Dedifferentiated amniotic fluid mesenchymal stem cell (primary cell): ENCODE data around the gene MYCN.
"Not testable (repeated sequence)": the region's sequence is repeated elsewhere in the genome, so short reads cannot be mapped to it uniquely, and the experiment has no call there.

Experiments used
- DNase-seq: peaks from one replicate; pipeline ENCODE4 v3.0.0-alpha.2; 2016; ENCODE audit errors: extremely low spot score

Gene MYCN

DNA sequence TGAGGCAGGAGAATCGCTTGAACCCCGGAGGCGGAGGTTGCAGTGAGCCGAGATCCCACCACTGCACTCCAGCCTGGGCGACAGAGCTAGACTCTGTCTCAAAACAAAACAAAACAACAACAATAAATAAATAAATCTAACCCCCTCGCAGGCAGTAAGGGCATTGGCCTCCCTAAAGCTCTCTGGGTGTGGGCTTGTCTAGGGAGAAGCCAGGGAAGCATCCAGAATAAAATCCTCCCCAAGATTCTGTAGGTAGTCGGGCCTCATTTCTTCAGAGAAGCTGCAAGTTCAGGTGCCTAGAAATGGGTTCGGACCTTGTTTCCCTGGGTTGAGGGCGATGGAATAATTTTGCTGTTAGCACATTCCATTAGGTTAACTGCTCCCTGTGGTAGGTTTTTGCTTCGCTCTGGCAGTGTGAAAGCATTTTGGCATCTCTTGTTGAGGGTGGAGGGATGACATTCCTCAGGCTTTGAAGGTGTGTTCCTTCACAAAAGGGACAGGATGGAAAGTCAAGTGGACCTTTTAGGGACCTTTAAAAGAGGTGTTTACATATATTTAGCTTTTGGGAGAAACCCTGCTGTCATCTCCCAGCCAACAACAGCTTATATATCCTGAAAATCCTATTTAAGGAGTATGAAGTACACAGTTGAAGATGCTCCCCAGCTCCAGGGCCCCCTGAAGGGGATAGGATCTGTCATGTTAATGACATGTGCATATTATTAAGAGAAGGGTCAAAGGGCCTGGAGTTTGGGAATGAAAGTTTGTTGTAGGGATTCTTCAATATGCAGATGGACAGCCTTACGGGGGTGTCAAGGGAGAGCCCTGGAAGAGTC is 17.7 kb downstream of the MYCN start:
- DNase-seq = no peak

- no peak for DNase-seq
Measured at GRCh38 chr2:15959331-15960153, 19.2 kb downstream of the MYCN start.

GRCh38 chr2:15960154-15960520 is 19.8 kb downstream of the MYCN start:
- not testable (repeated sequence) for DNase-seq

DNA sequence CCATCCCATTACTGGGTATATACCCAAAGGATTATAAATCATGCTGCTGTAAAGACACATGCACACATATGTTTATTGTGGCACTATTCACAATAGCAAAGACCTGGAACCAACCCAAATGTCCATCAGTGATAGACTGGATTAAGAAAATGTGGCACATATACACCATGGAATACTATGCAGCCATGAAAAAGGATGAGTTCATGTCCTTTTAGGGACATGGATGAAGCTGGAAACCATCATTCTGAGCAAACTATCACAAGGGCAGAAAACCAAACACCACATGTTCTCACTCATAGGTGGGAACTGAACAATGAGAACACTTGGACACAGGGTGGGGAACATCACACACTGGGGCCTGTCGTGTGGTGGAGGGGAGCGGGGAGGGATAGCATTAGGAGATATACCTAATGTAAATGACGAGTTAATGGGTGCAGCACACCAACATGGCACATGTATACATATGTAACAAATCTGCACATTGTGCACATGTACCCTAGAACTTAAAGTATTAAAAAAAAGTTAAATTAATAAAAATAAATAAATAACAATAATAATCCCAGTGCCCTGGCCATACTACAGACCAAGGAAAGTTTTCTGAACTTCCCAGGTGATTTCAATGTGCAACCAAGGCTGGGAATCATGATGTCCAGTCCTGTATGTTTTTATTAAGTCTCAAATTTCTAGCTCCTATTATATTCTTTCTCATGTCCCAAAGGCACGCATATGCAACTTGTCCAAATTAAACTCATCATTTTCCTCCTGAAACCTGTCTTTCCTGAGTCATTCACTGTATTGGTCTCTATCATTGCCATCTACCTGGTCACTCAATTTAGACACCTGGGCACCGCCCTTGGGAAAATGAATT is 23.0 kb downstream of the MYCN start:
- not testable (repeated sequence) for DNase-seq

- DNase-seq = no peak
Measured at GRCh38 chr2:15963977-15964670, 23.8 kb downstream of the MYCN start.

DNA sequence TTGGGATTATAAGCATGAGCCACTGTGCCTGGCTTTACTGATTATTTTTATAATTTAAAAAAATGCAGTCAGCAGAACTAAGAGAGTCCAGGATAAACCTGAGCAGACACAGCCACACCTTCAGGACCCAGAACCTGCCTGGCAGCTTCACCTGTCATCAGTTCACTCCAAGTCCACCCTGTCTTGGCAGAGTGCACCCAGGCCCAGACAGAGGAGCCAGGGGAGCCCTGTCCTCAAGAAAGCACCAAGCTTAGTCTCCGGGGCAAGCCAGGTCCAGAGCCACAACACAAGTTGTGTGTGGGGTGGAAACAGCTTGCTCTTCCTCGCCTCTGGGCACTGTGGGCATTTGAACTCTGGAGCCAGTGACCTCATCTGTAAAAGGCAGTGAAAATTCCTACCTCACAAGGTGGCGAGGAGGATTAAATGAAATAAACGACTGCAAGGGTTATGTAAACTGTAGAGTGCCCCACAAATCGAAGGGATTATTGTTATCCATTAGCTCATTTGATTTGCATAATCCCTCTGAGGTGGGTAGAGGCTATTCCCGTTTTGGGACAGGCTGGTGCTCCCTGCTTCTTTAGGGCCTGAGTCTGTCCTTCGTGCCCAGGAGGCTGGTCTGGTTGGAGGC is 24.7 kb downstream of the MYCN start:
- no peak for DNase-seq

GRCh38 chr2:15965564-15966019 is 25.2 kb downstream of the MYCN start:
- no peak for DNase-seq

DNA sequence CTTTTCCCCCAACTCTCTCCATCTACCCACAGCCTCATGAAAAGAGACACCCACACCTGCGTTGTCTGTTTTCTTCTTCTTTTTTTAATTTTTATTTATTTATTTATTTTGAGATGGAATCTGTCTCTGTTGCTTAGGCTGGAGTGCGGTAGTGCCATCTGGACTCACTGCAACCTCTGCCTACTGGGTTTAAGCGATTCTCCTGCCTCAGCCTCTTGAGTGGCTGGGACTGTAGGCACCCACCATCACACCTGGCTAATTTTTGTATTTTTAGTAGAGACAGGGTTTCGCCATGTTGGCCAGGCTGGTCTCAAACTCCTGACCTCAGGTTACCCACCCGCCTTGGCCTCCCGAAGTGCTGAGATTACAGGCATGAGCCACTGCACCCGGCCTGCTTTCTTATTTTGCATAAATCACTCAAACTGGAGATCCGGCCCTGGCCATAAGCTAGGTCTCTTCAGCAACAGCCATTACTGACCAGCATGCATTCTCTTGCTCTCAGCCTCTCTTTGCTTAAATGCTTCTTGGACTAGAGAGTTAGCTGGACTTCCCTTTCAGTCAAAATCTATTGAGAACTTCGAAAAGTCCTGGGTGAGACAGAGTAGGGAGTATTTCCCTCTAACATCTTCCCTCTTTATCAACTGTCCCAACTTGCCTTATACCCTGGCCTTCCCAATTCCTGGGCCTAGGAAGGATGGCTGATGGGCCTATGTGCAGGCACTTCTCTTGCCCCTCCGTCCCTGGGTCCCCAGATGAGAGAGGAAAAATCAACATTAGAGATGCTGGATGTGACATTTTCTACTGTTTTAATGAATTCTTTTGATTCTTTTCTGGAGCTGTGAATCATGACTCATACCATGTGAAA is 27.3 kb downstream of the MYCN start:
- no peak for DNase-seq

- DNase-seq = no peak
Measured at GRCh38 chr2:15968280-15969178, 28.2 kb downstream of the MYCN start.

GRCh38 chr2:15969214-15969613 is 28.9 kb downstream of the MYCN start:
- no peak for DNase-seq

DNA sequence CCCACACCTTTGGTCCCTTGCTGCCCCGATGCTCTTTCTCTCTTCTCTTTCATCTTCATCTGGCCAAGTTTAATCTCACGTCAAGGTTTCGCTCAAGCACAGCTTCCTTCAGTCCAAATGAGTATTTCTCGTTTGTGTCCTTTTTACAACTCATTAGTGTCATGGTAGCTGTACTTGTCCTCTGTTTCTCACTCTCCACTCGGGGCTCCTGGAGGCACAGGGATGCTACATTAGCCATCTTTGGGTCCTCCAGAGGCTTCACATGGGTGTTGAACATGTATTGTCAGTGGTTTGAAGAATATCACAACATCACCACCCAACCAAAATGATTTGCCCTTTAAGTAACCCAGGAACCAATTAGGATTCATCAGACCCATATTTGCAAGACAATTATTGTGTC is 30.4 kb downstream of the MYCN start:
- no peak for DNase-seq

DNA sequence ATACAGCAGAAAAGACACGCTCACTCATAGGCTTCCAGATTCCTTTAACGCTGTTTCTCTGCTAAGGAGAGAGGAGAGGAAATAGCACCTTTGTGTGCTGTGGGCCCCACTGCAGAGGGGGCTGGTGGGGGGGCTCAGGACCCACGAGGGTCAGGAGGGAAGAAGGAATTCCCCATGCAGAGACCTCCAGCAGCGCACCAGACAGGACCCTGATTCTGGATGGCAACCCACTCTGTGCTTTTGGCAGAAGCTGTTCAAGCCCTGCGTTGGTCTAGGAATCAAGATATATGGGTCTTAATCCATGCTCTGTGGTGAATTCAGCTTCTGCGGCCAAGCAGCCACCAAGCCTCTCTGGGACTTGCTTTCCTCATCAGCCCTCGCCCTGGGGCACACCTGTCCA is 31.0 kb downstream of the MYCN start:
- DNase-seq = no peak

- DNase-seq = no peak
Measured at GRCh38 chr2:15971831-15972522, 31.6 kb downstream of the MYCN start.

GRCh38 chr2:15973481-15974401 is 33.4 kb downstream of the MYCN start:
- DNase-seq = no peak

DNA sequence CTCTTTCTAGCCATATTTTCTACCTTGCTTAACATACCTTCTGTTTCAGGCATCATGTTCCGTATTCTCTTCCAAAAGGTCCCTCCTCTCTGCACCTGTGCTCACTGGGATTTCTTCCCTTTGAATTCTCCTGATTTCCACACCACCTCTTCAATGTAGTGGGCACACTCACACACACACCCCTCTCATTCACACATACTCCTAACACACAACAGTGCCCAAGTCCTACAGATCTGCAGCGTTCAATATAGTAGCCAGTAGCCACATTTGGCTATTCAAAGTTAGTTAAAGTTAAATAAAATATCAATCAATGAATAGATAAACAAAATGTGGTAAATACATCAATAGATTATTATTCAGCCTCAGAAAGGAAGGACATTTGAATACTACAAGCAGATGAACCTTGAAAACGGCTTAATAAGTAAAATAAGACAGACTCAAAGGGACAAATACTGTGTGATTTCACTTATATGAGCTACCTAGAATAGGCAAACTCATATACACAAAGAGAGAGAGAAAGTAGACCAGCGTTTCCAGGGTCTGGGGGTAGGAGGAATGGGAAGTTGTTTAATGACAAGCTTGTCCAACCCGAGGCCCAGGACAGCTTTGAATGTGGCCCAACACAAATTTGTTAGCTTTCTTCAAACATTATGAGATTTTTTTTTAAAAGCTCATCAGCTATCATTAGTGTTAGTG is 34.4 kb downstream of the MYCN start:
- DNase-seq = no peak

DNA sequence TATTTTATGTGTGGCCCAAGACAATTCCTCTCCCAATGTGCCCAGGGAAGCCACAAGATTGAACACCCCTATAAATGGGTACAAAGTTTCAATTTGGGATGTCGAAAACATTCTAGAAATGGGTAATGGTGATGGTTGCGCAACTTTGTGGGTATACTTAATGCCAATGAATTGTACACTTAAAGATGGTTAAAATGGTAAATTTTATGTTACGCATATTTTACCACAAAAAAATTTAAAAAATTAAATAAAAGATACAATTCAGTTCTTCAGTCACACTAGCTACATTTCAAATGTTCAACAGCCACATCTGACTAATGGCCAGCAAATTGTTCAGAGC is 34.9 kb downstream of the MYCN start:
- no peak for DNase-seq

DNA sequence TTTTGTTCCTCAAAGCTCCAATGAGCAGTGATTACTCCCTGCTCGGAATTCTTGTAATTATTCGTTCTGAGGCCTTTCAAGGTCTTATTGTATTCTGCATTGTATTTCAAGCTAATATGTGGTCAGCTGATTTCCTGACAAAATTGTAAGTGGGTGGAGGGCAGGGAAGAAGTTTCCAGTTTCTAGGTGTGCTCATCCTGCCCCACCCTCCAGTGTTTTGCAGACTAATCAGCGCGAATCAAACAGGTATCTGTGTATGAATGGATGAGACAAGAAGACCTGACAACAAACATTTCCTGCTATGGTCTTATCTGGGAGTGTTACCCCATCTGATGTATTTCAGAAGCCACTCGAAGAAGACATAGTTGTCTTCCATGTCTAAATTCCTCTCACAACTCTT is 35.3 kb downstream of the MYCN start:
- DNase-seq = no peak
